K562 (cell line): ENCODE data around the gene DNAJB13. TPM values are rescaled to one million over a fixed set of nuclear protein-coding genes. Genes with fewer than 3 reads are reported as not detected.
A peak's percentile ranks its signal among the peaks of the same experiment; 100 is the strongest.

ENCODE experiments used
- CREB3 ChIP-seq: fragments of 450-650 bp; conservative IDR thresholded peaks from 2 replicates; pipeline ENCODE4 v1.6.1; 2016; ENCODE audit warnings: missing genetic modification characterization, low read depth, mild to moderate bottlenecking, missing compliant biosample characterization, moderate library complexity
- EP300 ChIP-seq: IDR thresholded peaks from 2 replicates; pipeline ENCODE4 v1.6.1; 2012; ENCODE audit warnings: low read length, improper control_type of control experiment
- HMGXB4 ChIP-seq: sonication (generic); formaldehyde crosslinking; IDR thresholded peaks from 2 replicates; pipeline ENCODE4 v1.8.1; 2023; ENCODE audit warnings: mild to moderate bottlenecking, missing genetic modification reagents
- MAZ ChIP-seq, 2 experiments: fragments of 450-650 bp in 1 of 2; sonication (generic) in 1 of 2; formaldehyde crosslinking; IDR thresholded peaks in 1 of 2; conservative IDR thresholded peaks in 1 of 2; 2 replicates each; pipeline versions ENCODE4 v1.4.0 to v1.5.0; 2020; ENCODE audit warnings: mild to moderate bottlenecking in 1 of 2, missing genetic modification reagents in 1 of 2
- MXD1 ChIP-seq: fragments of 250-450 bp; sonication (Bioruptor Pico); IDR thresholded peaks from 2 replicates; pipeline ENCODE4 v1.8.0; 2021; ENCODE audit warnings: borderline replicate concordance, mild to moderate bottlenecking, moderate library complexity; ENCODE audit not compliant: poor library complexity, severe bottlenecking
- PTRF ChIP-seq: fragments of 450-650 bp; IDR thresholded peaks from 2 replicates; pipeline ENCODE4 v1.6.1; 2016; ENCODE audit warnings: mild to moderate bottlenecking, missing genetic modification characterization, missing compliant biosample characterization
- RBM15 ChIP-seq: fragments of 200-400 bp; formaldehyde crosslinking; IDR thresholded peaks from 2 replicates; pipeline ENCODE4 v1.6.1; 2018; ENCODE audit warnings: mild to moderate bottlenecking, low read length, moderate library complexity; ENCODE audit not compliant: insufficient read depth
- TBP ChIP-seq: optimal IDR thresholded peaks from 2 replicates; pipeline ENCODE3; 2011; ENCODE audit warnings: low read depth, low read length, improper control_type of control experiment
- USF1 ChIP-seq: sonication (generic); formaldehyde crosslinking; IDR thresholded peaks from 2 replicates; pipeline ENCODE4 v1.9.0; 2022; ENCODE audit warnings: mild to moderate bottlenecking, missing genetic modification reagents
- ZNF280B ChIP-seq: fragments of 250-450 bp; sonication (Bioruptor Pico); IDR thresholded peaks from 2 replicates; pipeline ENCODE4 v1.5.1; 2021; ENCODE audit warnings: mild to moderate bottlenecking
- ZNF318 ChIP-seq, 2 experiments: fragments of 450-650 bp; IDR thresholded peaks; 2 replicates each; pipeline ENCODE4 v1.6.1; 2016; ENCODE audit warnings: mild to moderate bottlenecking in 2 of 2, borderline replicate concordance in 1 of 2, low read depth in 1 of 2, moderate library complexity in 1 of 2
- polyA plus RNA-seq, 8 experiments: library from polyadenylated mRNA; depleted of rRNA in 4 of 8; stranded (reverse) in 5 of 8; unstranded in 3 of 8; fragments of >200 nt; fragmentation: Nextera tagmentation in 2 of 8; fragmentation: Illumina TruSeq in 1 of 8; extraction: Ambion mirVana in 2 of 8; extraction: Trizol in 1 of 8; gene quantifications; 2 replicates each; pipeline versions ENCODE4 v1.2.1 to v1.2.3, GENCODE V29; 2011 to 2014; ENCODE audit warnings: inconsistent platforms in 1 of 8, missing spikeins in 1 of 8
- total RNA-seq, 7 experiments: library from RNA; depleted of rRNA in 6 of 7; stranded (reverse); fragments of >200 nt in 6 of 7; fragmentation: Illumina TruSeq in 2 of 7; extraction: Trizol in 2 of 7; gene quantifications; 2 replicates each; pipeline versions ENCODE4 v1.2.1 to v1.2.3, GENCODE V29; 2011 to 2021; ENCODE audit warnings: low replicate concordance in 1 of 7

Gene DNAJB13
- total and polyA plus RNA-seq, 9 of the 15 experiments (the other 6 are each of a cell fraction or from before 2014, with no cell fraction given) = 0.14 TPM; not detected in 8

GRCh38 chr11:73942010-73942409 lies 8.8 kb upstream of the DNAJB13 start (continued):
- no peak for TF ChIP-seq CREB3 (tag)
- TF ChIP-seq EP300 = peak; percentile 43; the same call in 1 of the 2 replicates
- TF ChIP-seq MAZ (CRISPR knock-in tag; conservative IDR thresholded peaks at IDR 0.05 in 1 of 2, IDR thresholded peaks at IDR 0.05 in 1 of 2) = no peak
- no peak for TF ChIP-seq HMGXB4 (CRISPR knock-in tag)
- TF ChIP-seq TBP = no peak
- no peak for TF ChIP-seq PTRF (tag)
- no peak for TF ChIP-seq ZNF280B (CRISPR knock-in tag)
- TF ChIP-seq RBM15 = no peak
- TF ChIP-seq ZNF318 (IDR thresholded peaks at IDR 0.05; ENCODE audit: borderline replicate concordance in 1 of 2, low read depth in 1 of 2) = no peak
- no peak for TF ChIP-seq MXD1 (CRISPR knock-in tag)
- no peak for TF ChIP-seq USF1 (CRISPR knock-in tag)
